HUDEP-2 (cell line): ENCODE measurements around the gene CAMTA1.
"Not testable (repeated sequence)": the region's sequence is repeated elsewhere in the genome, so short reads cannot be mapped to it uniquely, and the experiment has no call there.

ENCODE experiments used
- DNase-seq, 76 experiments: peaks; one replicate each; lab custom pipeline; 2025; ENCODE audit not compliant: unreplicated experiment in 76 of 76; lab: John Stamatoyannopoulos, UW

The CAMTA1 gene

DNA sequence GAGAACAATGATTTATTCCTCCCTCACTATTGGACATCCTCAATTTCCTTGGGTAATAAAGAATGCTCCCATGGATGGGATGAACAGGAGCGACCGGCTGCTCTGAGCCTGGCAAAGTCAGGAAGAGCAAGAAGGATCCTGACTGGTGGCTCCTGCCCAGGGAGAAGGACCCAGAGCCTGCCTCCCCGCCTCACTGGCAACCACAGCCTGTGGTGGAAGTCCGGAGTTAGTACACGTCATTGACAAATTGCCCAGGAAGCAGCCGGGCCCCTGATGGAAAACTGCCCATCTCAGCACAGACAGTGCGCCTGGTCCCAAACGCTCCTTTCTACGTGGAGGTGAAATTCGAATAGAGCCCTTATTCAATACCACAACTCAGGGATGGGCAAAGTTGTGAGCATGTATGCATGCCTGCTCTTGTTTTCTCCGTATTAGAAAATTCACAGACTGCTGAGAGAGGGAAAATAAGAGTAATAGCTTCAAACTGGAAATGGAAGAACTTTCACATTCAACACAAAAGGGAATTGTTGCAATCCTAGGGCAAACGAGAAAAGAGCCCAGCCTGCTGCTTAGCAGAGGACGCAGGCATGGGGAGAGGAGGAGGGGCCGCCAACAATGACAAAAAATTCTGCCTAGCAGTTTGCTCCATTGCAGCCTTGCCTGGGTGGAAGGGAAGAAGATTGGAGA lies 588.8 kb downstream of the CAMTA1 start:
- DNase-seq: no peak

DNA sequence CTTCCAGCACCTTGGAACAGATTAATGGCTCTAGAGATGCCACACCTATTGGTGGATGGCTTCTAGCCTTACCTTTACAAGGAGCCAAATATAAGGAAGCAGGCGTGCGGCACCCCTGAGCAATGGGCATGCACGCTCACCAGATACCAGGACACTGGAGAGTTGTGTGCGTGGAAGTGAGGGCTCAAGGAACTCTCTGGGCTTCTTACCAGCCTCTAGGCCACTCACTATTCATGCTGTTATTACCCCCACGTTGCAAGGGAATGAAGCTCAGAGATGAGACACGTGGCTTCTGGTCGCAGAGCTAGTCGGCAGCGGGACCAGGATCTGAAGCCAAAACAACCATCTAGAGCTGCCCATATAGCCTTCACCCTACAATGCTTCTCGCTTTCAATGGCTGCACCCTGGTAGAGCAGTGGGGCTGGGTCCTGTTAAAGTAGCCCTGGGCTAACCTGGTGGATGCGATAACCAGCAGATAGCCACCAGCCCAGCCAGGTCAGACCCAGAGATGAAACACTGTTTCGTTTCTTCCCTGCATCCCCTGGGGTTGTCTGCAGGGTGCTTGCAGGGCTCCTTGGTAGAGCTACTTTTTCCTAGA lies 589.4 kb downstream of the CAMTA1 start:
- DNase-seq: no peak

DNA sequence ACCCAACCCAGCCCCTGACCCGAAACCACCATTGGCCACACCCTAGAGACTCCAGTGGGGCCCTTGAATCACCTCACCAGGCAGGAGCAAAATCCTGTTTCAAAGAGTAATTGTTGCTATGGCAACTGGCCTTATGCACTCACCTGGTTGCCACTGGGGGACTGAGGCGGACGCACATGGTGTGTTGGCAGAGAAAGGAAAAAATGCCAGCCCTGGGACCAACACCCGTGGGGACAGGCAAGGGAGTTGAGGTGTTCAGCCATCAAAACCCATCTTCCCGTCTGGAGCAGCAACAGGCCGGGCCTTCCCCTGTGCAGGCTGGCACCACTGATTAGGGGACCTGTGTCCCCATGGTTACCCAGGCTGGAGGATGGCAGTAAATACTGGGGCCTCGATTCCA lies 590.1 kb downstream of the CAMTA1 start:
- DNase-seq: no peak

DNA sequence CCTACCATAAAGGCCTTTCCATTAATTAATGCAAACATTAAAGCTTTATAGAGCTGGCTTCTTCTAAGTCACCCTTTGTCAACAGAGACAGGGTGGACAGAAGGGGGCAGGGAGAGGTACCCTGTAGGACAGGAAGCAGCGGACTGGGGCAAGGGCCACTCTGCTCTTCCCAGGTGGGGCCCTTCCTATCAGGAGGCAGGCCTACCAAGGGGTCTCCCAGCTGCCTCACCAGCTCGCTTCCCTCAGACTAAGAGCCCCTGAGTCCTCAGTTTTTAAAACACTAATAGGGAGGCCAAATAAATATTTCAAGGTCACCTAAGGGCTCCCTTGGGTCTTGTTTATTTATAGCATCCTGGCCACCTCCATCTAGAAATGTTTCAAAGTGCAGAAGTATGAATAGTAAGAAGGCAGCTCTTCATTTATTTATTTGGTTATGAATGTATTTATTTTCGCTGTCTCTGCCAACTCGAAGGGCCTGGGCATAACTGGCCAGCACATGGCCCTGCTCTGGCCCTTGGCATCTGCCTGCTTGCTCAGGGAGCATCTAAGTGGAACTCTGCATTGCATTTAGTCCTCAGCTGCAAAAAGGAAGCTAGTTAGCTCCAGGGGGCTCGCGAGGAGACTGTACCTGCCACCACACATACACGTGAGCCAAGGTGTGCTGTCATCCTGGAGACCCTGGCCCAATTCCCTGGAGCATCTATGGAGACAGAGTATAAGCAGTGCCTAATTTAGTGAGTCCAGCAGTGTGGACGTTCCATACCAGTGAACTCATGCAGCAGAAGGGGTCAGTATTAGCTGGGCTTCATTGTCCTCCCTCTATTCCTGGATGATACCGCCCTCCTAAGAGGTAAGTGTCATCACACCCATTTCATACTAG lies 590.8 kb downstream of the CAMTA1 start:
- DNase-seq: no peak

DNA sequence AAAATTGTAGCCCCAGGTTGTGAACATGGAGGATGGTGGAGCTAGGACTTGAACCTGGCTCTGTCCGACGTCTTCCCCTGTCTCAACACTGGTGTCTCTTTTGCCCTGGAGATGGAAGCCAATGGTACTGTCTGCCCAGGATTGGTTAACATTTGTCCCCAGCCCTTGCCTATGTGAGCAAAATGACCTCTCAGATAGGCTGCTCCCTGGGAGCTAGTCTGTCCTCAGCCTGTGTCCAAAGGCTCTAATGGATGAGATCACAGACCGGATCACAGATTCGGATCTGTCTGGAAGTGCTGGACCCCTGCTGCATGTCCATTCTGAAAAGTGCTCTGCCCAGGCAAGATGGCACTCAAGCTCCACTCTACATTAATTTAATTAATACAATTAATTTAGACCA lies 591.4 kb downstream of the CAMTA1 start:
- DNase-seq: no peak

DNA sequence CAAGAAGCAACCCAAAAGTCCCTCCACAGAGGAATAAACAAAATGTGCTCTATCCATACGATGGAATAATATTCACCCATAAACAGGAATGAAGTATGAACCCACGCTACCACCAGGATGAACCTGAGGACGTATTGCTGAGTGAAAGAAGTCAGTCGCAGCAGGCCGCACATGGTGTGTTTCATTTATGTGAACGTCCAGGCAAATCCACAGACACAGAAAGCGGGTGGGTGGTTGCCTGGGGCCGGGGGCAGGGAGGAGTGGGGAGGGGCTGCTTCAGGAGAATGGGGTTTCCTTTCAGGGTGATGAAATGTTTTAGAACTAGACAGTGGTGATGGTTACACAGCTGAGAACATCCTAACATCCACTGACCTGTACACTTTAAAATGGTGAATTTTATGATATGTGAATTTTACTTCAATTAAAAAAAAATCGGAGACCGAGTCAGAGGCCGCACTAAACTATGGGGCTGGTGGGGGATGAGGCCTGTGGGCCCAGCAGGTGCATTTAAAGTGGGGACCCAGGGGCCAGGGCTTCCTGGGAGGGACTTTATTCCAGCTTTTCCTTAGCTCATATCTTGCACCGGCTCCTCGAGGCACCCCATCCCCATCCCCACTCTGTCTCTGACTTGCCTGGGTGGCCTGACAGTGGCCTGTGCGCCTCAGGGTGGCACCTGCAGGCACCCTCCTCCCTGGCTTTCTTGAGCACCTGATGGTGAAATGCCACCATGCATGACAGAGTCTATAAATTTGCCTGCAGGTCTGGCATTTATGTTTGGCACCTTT lies 593.3 kb downstream of the CAMTA1 start:
- DNase-seq: no peak

DNA sequence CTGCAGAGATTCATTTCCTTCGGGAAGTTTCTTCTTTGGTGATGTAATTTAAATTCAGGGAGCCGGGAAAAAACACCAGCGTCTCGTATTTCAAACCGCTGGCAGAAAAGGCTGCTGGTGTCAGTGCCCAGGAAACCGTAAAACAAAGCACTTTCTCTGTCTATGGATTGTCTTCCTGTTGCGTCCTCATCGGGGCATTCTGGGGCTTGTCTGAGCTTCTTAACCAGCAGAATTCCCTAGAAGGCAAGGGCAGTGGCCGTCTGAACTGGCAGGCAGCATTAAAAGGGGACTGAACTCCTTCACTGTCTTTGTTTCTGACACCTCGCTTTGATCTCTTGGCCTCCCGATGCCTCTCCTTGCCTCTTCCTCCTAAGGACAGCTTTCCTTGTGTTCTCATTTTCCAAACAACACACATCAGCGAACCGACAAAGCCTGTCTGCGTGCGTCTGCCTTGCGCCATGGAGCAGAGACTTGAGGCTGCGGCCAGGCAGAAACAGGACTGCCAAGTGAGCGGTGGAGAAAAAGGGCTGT lies 594.3 kb downstream of the CAMTA1 start:
- no peak for DNase-seq

DNA sequence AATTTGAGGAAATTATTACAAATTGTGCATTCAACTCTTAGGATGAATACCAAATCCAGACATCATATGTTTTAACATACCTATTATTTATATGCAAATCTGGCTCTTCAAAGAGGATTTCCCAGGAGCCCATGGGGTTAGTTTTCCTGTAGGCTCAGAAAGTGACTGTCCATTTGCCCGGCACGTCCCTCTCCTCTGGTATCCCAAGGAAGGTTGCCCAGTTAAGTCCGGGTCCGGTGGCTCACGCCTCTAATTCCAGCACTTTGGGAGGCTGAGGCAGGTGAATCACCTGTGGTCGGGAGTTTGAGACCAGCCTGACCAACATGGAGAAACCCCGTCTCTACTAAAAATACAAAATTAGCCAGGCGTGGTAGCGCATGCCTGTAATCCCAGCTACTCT lies 594.8 kb downstream of the CAMTA1 start:
- not testable (repeated sequence) for DNase-seq

DNA sequence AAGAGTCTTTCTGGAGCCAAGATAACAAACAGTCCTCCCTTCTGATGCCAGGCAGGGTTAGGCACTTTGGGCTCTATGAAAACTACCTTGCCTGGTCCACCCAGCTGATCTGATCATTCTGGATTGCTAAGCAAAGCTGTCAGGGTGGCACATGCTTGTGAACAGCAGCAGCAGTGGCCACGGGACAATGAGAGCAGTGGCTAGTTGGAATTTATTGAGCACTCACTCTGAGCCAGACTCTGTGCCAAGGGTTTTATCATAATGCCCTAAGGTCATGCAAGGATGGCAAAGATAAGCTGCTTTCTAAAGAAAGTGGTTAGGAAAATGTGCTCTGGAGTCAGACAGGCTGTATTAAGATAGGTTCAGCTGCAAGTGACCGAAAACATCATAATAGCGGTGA lies 595.5 kb downstream of the CAMTA1 start:
- DNase-seq: peak in 14 of 76 experiments; percentile 1 to 34 (median 12)

DNA sequence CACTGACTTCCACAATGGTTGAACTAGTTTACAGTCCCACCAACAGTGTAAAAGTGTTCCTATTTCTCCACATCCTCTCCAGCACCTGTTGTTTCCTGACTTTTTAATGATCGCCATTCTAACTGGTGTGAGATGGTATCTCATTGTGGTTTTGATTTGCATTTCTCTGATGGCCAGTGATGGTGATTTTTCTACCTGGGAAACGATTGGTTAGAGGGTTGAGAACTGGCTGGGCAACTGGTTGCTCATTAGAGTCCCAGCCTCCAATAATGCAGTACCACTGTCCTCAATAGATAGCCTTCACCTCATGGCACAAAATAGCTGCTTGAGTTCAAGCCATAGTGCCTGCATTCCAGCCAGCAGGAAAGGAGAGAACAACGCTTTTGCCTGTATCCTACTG lies 596.5 kb downstream of the CAMTA1 start:
- DNase-seq: not testable (repeated sequence)

DNA sequence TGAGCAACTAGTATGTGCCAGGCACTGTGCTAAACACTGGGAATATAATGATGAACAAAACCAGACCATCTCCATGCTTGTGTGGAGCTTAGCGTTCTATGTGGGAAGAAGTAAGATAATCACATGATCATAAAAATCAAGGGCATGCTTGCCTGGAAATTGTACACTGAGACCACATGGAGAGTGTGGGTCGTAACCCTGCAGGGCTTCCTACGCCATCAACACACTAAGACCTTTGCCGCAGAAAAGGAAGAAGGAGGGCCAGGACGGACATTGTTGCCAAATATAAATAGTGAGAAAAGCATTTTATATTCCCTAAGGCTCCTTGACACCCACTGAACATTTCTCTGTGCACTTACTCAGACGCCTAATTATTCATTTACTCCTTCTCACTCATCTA lies 597.7 kb downstream of the CAMTA1 start:
- no peak for DNase-seq

DNA sequence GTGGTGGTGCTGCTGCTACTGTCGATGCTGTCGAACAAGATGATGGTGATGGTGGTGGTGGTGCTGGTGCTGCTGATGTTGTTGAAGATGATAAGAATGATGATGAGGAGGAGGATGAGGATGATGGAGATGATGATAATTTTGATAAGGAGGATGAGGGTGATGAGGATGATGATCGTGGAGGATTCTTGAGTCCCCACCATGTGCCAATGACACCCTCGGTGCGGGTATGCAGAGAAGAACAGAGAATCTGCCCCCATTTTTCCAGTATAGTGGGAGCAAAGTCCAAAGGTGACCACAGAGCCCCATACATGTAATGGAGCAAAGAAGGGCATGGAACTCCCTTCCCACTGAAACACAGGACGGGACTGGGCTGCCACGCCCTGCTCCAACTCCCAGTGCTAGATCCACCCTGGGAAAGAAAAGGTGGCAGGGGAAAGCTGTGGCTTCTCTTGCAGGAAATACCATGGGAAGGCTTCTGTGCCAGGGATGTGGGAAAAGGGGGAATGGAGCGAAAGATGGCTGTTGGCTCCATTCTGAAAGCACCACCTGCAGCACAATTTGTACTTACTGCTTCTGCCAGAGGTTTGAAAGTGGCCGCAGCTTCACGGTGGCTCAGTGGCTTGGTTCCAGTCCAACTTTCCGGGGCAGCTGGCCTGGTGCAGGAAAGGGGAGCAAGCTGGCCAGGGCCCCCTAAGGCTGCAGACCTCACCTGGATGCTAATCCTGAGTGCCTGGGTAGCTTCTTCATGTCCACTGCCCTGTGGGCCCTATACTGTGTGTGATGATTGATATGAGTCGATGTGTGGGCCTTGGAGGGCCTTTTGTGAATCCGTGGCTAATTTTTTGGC lies 598.6 kb downstream of the CAMTA1 start:
- no peak for DNase-seq

DNA sequence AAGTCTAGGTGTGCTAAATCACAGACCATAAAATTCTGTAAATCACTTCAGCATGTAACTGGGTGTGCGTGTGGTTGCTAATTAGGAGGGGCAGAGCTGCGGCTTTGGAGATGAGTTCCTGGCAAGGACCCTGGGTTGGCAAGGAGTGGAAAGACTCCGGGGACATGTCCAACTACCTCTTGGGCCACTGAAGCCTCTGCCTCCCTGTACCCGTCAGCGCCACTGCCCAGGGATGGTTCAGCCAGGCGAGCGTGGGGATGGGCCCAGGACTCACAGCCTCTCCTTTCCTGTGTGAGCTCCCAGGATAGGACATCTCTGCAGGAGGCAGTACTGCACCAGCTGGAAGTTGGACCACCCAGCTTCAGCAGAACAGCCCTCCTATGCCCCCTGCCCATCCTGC lies 599.4 kb downstream of the CAMTA1 start:
- DNase-seq: no peak

DNA sequence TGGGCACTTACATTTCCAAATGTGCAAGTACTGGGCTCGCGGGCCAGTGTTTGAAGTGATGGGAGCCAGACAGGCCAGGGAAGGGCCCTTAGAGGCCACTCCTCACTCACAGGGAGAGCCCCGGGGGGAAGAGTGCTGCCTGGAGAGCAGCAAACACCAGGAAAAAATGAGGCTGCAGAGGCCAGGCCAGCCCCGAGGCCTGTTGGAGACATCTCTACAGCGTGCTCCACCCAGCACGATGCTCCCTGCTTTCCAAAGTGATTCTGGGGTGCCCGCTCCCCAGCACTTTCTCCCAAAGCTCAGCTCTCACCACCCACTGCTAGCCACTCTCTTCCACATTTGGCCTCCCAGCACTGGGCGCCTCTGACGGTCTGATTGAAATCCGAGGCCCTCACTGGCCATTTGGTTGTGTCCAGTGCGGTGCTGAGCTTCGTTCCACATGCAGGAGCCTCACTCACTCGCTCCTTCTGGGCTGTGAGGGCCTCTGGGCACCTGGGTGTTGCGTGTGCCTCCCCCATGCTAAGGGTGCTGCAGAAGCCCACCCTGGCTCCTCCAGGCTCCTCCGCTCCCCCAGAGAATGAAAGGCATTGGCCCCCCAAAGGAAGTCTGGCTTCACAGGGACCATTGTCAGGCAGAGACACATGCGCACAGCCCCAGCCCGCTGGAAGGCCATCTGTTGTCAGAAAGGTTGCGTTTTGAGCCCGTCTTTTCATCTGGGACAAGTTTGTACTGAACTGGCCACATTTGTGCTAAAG lies 600.4 kb downstream of the CAMTA1 start:
- no peak for DNase-seq

DNA sequence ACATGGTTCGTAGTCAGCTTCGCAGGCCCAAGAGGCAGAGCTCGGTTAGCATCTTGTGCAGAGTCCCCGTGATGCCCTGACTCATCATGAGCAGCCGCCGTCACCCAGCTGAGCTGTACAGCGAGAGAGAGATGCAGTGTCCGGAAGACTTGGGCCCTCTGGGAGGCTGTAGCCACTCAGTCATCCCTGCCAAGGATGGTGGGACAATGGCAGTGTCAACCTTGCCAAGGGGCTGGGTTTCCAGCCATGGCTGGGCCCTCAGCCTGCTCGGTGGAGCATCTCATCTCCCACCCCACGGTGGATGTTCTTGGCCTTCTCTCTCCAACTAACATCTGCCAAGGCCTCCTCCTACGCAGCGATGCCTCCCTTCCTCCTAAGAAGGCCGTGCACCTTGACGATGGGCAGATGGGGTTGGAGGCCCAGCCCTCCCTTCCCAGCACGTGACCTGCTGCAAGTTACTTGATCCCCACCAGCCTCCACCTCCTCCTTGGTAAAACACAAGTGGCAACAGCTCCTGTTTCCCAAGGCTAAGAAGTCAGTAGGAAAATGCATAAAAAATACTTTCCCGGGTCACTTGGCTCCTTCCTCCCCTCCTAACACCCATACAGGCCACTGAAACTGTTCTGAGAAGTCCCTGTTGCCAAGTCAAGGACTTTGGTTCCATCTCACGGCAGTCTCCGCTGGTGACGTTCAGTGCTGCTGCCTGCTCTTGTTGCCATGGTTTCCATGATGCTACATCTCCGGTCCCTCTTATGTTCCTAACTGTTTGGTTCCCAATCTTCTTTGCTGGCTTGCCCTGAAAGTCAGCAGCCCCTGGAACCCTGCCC lies 601.2 kb downstream of the CAMTA1 start:
- no peak for DNase-seq

DNA sequence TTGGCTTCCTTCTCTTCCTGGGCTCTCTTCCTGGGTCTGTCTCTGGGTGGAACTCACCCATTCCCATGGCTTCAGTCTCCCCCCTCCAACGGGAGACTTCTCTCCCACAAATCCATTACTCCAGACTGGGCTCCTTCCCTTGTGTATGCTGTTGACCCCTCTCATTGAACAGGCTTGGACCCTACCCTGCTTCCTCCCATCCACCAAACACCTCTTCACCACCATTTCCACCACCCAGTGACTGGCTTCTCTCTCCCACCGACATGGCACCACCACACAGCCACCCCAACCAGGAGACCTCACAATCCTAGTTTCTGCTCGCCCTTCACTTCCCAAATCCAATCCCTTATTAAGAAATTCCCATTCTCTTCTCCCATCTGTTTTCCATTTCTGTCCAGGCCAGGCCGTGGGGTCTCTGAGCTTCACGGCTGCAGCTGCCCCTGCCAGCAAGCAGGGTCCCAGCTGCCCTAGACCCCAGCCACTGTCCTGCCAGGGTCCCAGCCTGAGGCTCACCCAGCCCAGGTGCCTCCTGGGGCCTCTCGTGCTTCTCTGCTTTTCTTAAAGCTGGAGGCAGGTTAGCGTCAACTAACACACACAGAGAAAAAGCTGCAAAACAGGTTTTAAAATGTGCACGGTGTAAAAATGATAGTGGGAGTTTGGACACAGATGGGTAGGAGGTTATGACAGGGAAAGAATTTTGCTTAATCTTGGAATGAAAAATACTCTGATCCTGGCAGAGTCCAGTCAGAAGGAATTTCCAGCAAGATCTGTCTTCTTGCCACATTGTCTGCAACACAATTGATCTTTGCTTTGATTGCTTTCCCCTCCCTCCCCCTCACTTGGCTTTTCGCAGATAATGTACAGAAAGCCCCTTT lies 602.0 kb downstream of the CAMTA1 start:
- no peak for DNase-seq

DNA sequence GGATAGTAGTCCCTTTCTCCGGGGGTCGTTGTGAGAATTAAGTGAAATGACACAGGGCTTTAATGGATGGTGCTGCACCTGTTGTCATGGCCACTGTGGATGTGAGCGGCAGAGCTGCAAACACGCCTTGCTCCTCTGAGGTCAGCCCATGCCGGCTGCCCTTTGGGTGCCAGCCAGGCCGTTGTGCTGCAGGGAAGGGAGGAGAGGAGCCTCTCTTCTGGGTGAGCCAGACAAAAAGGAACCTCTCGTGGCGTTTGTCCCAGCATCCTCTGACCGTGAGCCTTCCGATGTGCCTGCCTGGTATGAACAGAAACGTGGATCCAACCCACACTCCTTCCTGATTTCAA lies 602.9 kb downstream of the CAMTA1 start:
- DNase-seq: no peak
